Activated T-cell treated with anti-CD3 and anti-CD28 coated beads, Interleukin-2, amount 50 U/mL, for 72 hours (primary cell): ENCODE results near the gene TSSK2. TPM values are rescaled to one million over a fixed set of nuclear protein-coding genes. Genes with fewer than 3 reads are reported as not detected.

ENCODE experiments used
- total RNA-seq, 2 donors: library from RNA; stranded (reverse); gene quantifications; one replicate each; pipeline ENCODE4 v1.2.3, GENCODE V29; 2022

Gene TSSK2
- total RNA-seq, 2 donors from 2014 or later = not detected

Other genes with a start within 250 kb of the TSSK2 start
- 1 to 10 TPM; 2.5 to 2.9 TPM for gene DGCR6, start 225.0 kb upstream of the TSSK2 start, total RNA-seq
- gene PRODH, start 195.0 kb upstream of the TSSK2 start, total RNA-seq = 1 to 10 TPM in 1 of 2 donors, under 1 TPM in 1; 0.76 to 1.1 TPM
- gene DGCR2, start 8.9 kb upstream of the TSSK2 start, total RNA-seq = 10 to 100 TPM; 24.4 to 28.5 TPM
- gene ESS2, start 13.3 kb downstream of the TSSK2 start, total RNA-seq = 10 to 100 TPM; 16.0 to 19.7 TPM
- not detected for gene GSC2, start 19.0 kb downstream of the TSSK2 start, total RNA-seq
- 10 to 100 TPM; 34.3 TPM for gene SLC25A1, start 47.4 kb downstream of the TSSK2 start, total RNA-seq
- gene CLTCL1, start 160.4 kb downstream of the TSSK2 start, total RNA-seq = 1 to 10 TPM in 1 of 2 donors, under 1 TPM in 1; 0.99 to 2.1 TPM